ENCODE data around the gene NKAIN1.

GRCh38 chr1:31257213-31257612 is 17.5 kb upstream of the NKAIN1 start:
- TF ChIP-seq CTCF (IDR thresholded peaks at IDR 0.05; ENCODE audit: low read depth, low read length, poor library complexity, severe bottlenecking) (no peak), EZH2phosphoT487 (IDR thresholded peaks at IDR 0.05; ENCODE audit: borderline replicate concordance, low read length) (no peak)

Measured in DOHH2 (cell line).